DND-41 (cell line): ENCODE data around the gene FOXRED2.
"Not testable (repeated sequence)": the region's sequence is repeated elsewhere in the genome, so short reads cannot be mapped to it uniquely, and the experiment has no call there.

Source experiments
- CTCF ChIP-seq: IDR thresholded peaks from 2 replicates; pipeline ENCODE4 v1.5.1; 2012; ENCODE audit warnings: borderline replicate concordance, low read length, moderate library complexity, mild to moderate bottlenecking; ENCODE audit not compliant: poor library complexity, severe bottlenecking; ENCODE audit errors: extremely low read depth
- EZH2 ChIP-seq: IDR thresholded peaks from 3 replicates; pipeline ENCODE4 v1.6.1; 2012; ENCODE audit warnings: borderline replicate concordance, low read depth, mild to moderate bottlenecking, moderate library complexity, low read length, inconsistent platforms; ENCODE audit not compliant: severe bottlenecking

DNA sequence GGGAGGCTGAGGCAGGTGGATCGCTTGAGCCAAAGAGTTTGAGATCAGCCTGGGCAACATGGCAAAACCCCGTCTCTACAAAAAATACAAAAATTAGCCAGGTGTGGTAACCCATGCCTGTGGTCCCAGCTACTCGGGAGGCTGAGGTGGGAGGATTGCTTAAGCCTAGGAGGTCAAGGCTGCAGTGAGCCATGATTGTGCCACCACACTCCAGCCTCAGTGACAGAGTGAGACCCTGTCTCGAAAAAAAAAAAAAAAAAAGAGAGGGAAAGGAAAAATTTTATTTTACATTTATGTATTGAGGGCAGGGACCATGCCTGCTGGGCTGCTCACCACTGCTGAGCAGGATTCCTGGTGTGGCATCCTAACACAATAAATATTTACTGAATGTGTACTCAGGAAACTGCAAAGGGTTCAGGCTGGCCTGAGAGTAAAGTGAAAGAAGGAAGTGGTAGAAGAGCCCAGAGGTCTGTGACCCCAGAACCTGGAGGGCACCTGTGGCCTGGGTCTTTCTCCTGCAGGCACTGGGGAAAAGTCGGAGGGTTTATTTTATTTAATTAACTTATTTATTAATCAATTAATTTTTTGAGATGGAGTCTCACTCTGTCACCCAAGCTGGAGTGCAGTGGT lies 53.7 kb downstream of the FOXRED2 start:
- TF ChIP-seq CTCF, EZH2: not testable (repeated sequence)
